OCI-LY7 (cell line): ENCODE measurements around the gene CTDSPL. TPM values are rescaled to one million over a fixed set of nuclear protein-coding genes. Genes with fewer than 3 reads are reported as not detected.

Experiments used
- BruUV-seq: library from RNA; stranded (reverse); fragments of 400-500 nt; replicated peaks from 2 replicates; lab custom pipeline; 2021; lab: Mats Ljungman, UMichigan
- CTCF ChIA-PET: fragments of 300-600 bp; sonication (Branson Sonifier 250); formaldehyde crosslinking; loops from one replicate; lab custom pipeline; 2022; ENCODE audit warnings: antibody characterized with exemption; ENCODE audit not compliant: unreplicated experiment; lab: Charles Lee
- POLR2A ChIA-PET: fragments of 300-600 bp; sonication (Branson Sonifier 250); formaldehyde crosslinking; loops from one replicate; lab custom pipeline; 2022; ENCODE audit warnings: antibody characterized with exemption; lab: Charles Lee
- DNase-seq: peaks from one replicate; pipeline ENCODE4 v3.0.0-alpha.2; 2015; ENCODE audit warnings: low spot score
- H2AFZ ChIP-seq: fragments of 200-600 bp; sonication (generic), shearing (Covaris generic); 2 replicates; pipeline ENCODE4 v1.6.1; 2014; ENCODE audit warnings: mild to moderate bottlenecking, antibody characterized with exemption, low read length, moderate library complexity
- H3K27ac ChIP-seq: fragments of 200-600 bp; sonication (generic); 2 replicates; pipeline ENCODE4 v1.5.1; 2014; ENCODE audit warnings: mixed run types, low read depth, mild to moderate bottlenecking, moderate library complexity, low read length, inconsistent platforms; ENCODE audit not compliant: poor library complexity, severe bottlenecking
- H3K36me3 ChIP-seq: fragments of 200-600 bp; sonication (generic); 2 replicates; pipeline ENCODE4 v1.6.1; 2014; ENCODE audit warnings: mild to moderate bottlenecking, antibody characterized with exemption, low read length, moderate library complexity, mixed read lengths; ENCODE audit not compliant: insufficient read depth
- H3K4me1 ChIP-seq: fragments of 200-600 bp; sonication (generic); 2 replicates; pipeline ENCODE4 v1.5.1; 2014; ENCODE audit warnings: mild to moderate bottlenecking, low read length; ENCODE audit not compliant: insufficient read depth, poor library complexity, severe bottlenecking
- H3K4me2 ChIP-seq: fragments of 200-600 bp; sonication (generic); 2 replicates; pipeline ENCODE4 v1.6.1; 2014; ENCODE audit warnings: mild to moderate bottlenecking, low read length
- H3K4me3 ChIP-seq: fragments of 200-600 bp; sonication (generic); 2 replicates; pipeline ENCODE4 v1.5.1; 2014; ENCODE audit warnings: mild to moderate bottlenecking, low read depth, low read length; ENCODE audit not compliant: poor library complexity, severe bottlenecking
- H3K79me2 ChIP-seq: fragments of 200-600 bp; sonication (generic); 2 replicates; pipeline ENCODE4 v1.6.1; 2016; ENCODE audit warnings: low read depth, mild to moderate bottlenecking, low read length, moderate library complexity, mixed read lengths; ENCODE audit not compliant: insufficient read depth
- H3K9me2 ChIP-seq: fragments of 200-600 bp; sonication (generic); 2 replicates; pipeline ENCODE4 v1.6.1; 2016; ENCODE audit warnings: mild to moderate bottlenecking, low read length, mixed read lengths; ENCODE audit not compliant: insufficient read depth
- H3K9me3 ChIP-seq: fragments of 200-600 bp; sonication (generic); 2 replicates; pipeline ENCODE4 v1.6.1; 2014; ENCODE audit warnings: mild to moderate bottlenecking, mixed run types, low read length, mixed read lengths
- H4K20me1 ChIP-seq: fragments of 200-600 bp; sonication (generic); 2 replicates; pipeline ENCODE4 v1.6.1; 2014; ENCODE audit warnings: mild to moderate bottlenecking, antibody characterized with exemption, low read length, moderate library complexity, mixed read lengths; ENCODE audit not compliant: insufficient read depth
- CTCF ChIP-seq: fragments of 200-600 bp; sonication (generic); conservative IDR thresholded peaks from 2 replicates; pipeline ENCODE4 v1.5.1; 2014; ENCODE audit warnings: mild to moderate bottlenecking, antibody characterized with exemption, low read length, moderate library complexity, mixed read lengths
- EZH2phosphoT487 ChIP-seq: fragments of 200-600 bp; sonication (generic); IDR thresholded peaks from 2 replicates; pipeline ENCODE4 v1.6.1; 2018; ENCODE audit warnings: low read depth, borderline replicate concordance, mild to moderate bottlenecking, mixed run types, antibody characterized with exemption, low read length, moderate library complexity, mixed read lengths
- intact Hi-C: fragments of 100-400 bp; cut with micrococcal nuclease; formaldehyde crosslinking; loops from one replicate; pipeline ENCODE4 v1.10.0; 2022; ENCODE audit not compliant: unreplicated experiment
- total RNA-seq, 2 experiments: library from RNA; depleted of rRNA in 1 of 2; stranded (reverse); fragments of >200 nt in 1 of 2; shearing (Covaris generic) in 1 of 2; gene quantifications; 2 replicates each; pipeline ENCODE4 v1.2.3, GENCODE V29; 2014 to 2022

CTDSPL gene
- total RNA-seq, 2 experiments from 2014 or later: 0.38 TPM; not detected in 1

- intact Hi-C loops: no loop called here
- TF ChIP-seq CTCF: no peak
- TF ChIP-seq EZH2phosphoT487: no peak
- peaks cover 70% of the 10 kb centered on the region for H3K36me3 ChIP-seq
Observed at GRCh38 chr3:37999836-38000235, 138.2 kb downstream of the CTDSPL start.

GRCh38 chr3:38000242-38000916, 138.7 kb downstream of the CTDSPL start:
- Histone ChIP-seq H3K27ac (no peak overlapping the region), H3K36me3 (peaks cover 67% of the 10 kb centered on the region), H4K20me1 (no peaks in the 10 kb centered on the region), H3K9me3 (no peaks in the 10 kb centered on the region), H3K4me3 (no peak overlapping the region), H2AFZ (no peak overlapping the region), H3K4me2 (no peak overlapping the region), H3K4me1 (peaks cover 29% of the 10 kb centered on the region), H3K9me2 (no peaks in the 10 kb centered on the region), H3K79me2 (no peaks in the 10 kb centered on the region)
- DNase-seq: no peak
- POLR2A ChIA-PET: no interaction called here
- TF ChIP-seq CTCF (no peak), EZH2phosphoT487 (no peak)
- CTCF ChIA-PET: interaction anchor here (0.5 kb wide), 1 partner anchor 96 kb away, joined by 3 read pairs; no protein-coding TSS in a partner anchor
- BruUV-seq: no TSS peak
- intact Hi-C loops: no loop called here

More at GRCh38 chr3:37999836-38000235, 138.2 kb downstream of the CTDSPL start:
- H3K4me1 ChIP-seq: peaks cover 35% of the 10 kb centered on the region
- no peak overlapping the region for H3K4me3 ChIP-seq
- no peak for DNase-seq
- H4K20me1 ChIP-seq: no peaks in the 10 kb centered on the region
- H3K4me2 ChIP-seq: peak overlapping the region; percentile 70; the same call in 1 of the 2 replicates
- ChIA-PET POLR2A (no interaction called here), CTCF (interaction anchor here (0.5 kb wide), 1 partner anchor 95 kb away, joined by 3 read pairs; no protein-coding TSS in a partner anchor)
- no peak overlapping the region for H2AFZ ChIP-seq
- peaks cover 4% of the 10 kb centered on the region; the same call in 1 of the 2 replicates for H3K79me2 ChIP-seq
- no TSS peak for BruUV-seq
- H3K27ac ChIP-seq: no peak overlapping the region
- no peaks in the 10 kb centered on the region for H3K9me2 ChIP-seq
- no peaks in the 10 kb centered on the region for H3K9me3 ChIP-seq

- no peak for TF ChIP-seq CTCF
- DNase-seq: no peak
- BruUV-seq: no TSS peak
- H3K27ac ChIP-seq: no peak overlapping the region
- ChIA-PET POLR2A (no interaction called here), CTCF (no interaction called here)
- H3K79me2 ChIP-seq: no peaks in the 10 kb centered on the region
- no peak overlapping the region for H3K4me2 ChIP-seq
- no peak overlapping the region for H3K4me3 ChIP-seq
- no peaks in the 10 kb centered on the region for H3K9me2 ChIP-seq
- H3K4me1 ChIP-seq: peaks cover 24% of the 10 kb centered on the region
- H2AFZ ChIP-seq: no peak overlapping the region
- intact Hi-C loops: no loop called here
- H4K20me1 ChIP-seq: no peaks in the 10 kb centered on the region
- H3K9me3 ChIP-seq: no peaks in the 10 kb centered on the region
- H3K36me3 ChIP-seq: peaks cover 61% of the 10 kb centered on the region
Observed at GRCh38 chr3:38000965-38001455, 139.3 kb downstream of the CTDSPL start.
